ENCODE results near the gene MEP1A.

DNA sequence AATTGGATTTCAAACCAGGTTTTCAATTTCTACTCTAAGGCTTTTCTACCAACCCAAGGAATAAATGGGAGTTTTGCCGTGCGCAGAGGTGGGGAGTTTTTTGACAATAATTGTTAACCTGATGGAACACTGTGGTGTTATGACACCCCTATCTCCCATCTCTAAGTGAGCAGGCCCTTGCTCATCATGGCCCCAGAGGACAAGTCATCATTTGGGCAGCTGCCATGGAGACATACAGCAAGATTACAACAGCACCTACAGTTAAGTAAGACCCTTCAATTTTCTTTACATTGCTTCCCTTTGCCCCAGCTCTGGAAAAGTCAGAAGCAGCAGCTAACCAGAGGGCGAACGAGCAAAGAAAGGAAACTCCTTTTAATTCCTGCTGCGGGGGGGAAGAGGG is 74.2 kb downstream of the MEP1A start:
- TF ChIP-seq GATA2 (IDR thresholded peaks at IDR 0.05; ENCODE audit: low read depth, low read length) (no peak), GATA3 (IDR thresholded peaks at IDR 0.05; ENCODE audit: low read depth, low read length) (no peak)

All from SH-SY5Y (cell line).